ENCODE data around the gene PPP2R3A.
A peak's percentile ranks its signal among the peaks of the same experiment; 100 is the strongest.

PPP2R3A gene

DNA sequence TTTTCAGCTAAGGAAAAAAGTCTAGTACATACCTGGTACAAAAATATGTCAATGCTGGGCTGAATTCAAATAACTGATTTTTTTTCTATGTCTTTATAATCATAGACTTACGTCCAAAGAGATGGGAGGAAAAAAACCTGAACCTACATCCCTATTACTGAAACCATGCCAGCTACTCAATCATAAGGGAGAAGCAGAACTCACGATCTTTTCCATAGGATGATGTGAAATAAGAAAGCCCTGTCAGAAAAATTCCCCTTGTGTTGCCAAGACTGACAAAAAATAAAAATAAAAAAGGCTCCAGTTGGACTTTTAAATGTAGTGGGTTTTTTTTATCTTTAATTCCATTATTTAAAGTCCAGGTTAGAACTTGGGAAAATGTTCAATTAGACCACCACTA, 227.3 kb downstream of the PPP2R3A start:
- TF ChIP-seq, protein P1, sequence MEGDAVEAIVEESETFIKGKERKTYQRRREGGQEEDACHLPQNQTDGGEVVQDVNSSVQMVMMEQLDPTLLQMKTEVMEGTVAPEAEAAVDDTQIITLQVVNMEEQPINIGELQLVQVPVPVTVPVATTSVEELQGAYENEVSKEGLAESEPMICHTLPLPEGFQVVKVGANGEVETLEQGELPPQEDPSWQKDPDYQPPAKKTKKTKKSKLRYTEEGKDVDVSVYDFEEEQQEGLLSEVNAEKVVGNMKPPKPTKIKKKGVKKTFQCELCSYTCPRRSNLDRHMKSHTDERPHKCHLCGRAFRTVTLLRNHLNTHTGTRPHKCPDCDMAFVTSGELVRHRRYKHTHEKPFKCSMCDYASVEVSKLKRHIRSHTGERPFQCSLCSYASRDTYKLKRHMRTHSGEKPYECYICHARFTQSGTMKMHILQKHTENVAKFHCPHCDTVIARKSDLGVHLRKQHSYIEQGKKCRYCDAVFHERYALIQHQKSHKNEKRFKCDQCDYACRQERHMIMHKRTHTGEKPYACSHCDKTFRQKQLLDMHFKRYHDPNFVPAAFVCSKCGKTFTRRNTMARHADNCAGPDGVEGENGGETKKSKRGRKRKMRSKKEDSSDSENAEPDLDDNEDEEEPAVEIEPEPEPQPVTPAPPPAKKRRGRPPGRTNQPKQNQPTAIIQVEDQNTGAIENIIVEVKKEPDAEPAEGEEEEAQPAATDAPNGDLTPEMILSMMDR (IDR thresholded peaks at IDR 0.05; ENCODE audit: low read depth, low read length) = no peak
- DNase-seq (ENCODE audit: low read depth in 2 of 2) = no peak
- H3K4me3 ChIP-seq (replicated peaks in 1 of 2; ENCODE audit: low read depth in 2 of 2, low read length in 2 of 2) = peak overlapping the region; percentile 79 to 87

DNA sequence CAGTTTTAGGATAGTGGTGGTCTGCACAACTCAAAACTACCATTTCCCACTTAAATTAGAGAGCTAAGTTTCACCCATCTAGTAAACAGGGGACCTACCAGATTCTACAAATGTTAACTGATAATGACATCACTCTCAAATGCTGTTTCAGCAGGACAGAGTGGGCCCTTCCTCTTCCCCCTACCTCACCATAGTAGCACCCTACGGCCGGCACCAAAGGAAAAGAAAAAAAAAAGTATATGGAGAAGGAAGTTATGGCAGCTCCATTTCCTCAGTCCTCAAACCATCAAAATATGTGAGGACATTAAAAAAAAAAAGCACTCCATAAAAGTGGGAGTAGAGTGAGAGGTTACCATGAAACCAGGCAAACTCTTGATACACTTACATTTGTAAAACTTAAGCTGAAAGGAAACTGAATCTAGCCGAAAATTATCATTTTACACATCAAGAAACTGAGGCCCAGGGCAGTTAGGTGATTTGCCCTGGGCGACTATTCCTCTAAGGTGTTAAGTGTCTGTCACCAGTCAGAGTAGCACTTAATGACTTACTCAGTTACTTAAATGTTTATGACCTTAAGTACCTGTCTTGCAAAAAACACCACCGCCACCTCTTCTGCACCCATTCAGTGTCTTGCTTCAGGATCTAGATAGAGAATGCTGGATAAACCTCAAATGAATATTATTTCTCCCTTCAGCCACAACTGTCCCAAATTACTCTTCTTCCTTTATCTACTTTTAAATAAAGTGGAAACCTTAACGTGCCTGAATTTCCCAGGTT, 227.9 kb downstream of the PPP2R3A start:
- H3K4me3 ChIP-seq (replicated peaks in 1 of 2; ENCODE audit: low read depth in 2 of 2, low read length in 2 of 2) = peak overlapping the region; percentile 79 to 87
- peak in 1 of 2 donors; percentile 27 for DNase-seq (ENCODE audit: low read depth in 2 of 2)
- TF ChIP-seq, protein P1 (IDR thresholded peaks at IDR 0.05; ENCODE audit: low read depth, low read length) = no peak

DNA sequence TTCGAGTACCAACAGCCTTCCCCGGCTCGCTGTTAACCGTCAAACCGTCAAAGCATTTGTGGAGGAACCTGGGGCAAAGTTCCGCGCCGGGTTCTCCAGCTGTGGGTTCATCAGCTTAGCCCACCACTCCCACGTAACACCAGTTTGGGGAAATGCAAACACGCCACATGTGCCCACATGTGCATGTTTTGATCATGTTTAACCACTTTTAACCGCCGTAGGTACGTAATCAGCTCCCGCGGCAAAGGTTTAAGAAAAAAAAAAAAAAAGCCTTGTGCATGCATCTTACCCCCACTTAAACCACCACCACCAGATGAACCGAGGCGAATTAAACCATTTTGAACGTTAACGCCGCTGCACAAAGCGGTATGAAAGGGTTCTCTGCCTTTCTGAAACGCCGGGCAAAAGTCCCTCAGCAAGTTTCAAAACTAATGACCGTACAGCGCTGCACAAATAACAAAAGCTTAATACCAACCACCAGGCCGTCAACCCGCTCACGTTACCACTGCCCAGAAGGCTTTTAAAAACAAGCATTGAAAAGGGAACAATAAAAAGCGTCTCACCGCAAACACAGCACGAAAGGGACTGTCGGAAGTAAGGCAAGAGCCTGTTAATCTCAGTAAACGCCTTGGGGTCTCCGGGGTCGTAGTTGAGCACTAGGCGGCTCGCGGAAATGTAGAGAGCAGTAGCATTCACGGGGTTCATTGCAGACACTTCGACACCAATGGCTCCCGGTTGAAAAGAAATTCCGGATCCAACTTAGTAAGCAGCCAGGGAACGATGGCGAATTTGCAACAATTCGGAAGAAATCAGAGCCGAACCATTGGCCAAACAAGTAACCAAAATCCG, 229.1 kb downstream of the PPP2R3A start:
- peak; percentile 20 to 38 for DNase-seq (ENCODE audit: low read depth in 2 of 2)
- TF ChIP-seq, protein P1 (IDR thresholded peaks at IDR 0.05; ENCODE audit: low read depth, low read length) = no peak
- peak overlapping the region; percentile 79 to 87 for H3K4me3 ChIP-seq (replicated peaks in 1 of 2; ENCODE audit: low read depth in 2 of 2, low read length in 2 of 2)

DNA sequence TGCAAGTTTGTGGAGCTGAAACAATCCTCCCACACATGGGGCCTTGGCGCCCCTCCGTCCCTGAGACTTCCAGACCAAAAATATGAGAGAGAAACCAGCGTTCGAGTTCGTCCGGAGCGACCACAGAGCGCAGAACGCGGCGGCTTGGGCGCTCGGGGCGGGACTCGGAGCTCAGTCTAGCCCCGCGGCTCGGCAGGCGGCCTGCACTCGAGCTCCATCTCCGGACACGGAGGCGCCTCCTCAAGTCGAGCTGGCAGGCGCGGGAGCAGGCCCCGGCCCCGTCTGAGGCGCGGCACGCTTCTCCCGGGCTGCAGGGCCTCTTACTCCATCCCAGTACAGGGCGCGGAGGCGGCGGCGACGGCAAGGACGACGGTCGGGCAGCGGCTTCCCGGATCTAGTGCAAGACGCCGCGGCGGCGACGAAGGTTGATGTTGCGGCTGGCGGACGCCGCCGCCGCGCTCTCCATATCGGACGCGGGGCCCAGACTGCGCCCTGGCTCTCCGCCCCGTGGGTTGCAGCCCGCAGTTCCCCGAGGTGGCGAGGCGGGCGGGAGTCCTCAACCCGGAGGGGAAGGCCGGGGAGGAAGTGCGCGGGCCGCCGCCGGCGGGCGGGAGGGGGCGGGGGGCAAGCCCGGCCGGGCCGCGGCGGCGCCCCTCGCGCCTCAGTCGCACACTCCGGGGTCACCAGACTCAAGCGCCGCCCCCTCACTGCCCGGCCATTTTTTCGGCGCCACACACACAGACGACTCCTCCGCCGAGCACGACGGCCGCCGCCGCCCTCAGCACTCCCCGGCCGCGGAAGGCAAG, 229.9 kb downstream of the PPP2R3A start:
- peak; percentile 78 to 86 for DNase-seq (ENCODE audit: low read depth in 2 of 2)
- peak overlapping the region; percentile 79 to 87 for H3K4me3 ChIP-seq (replicated peaks in 1 of 2; ENCODE audit: low read depth in 2 of 2, low read length in 2 of 2)
- TF ChIP-seq, protein P1 (IDR thresholded peaks at IDR 0.05; ENCODE audit: low read depth, low read length) = no peak

DNA sequence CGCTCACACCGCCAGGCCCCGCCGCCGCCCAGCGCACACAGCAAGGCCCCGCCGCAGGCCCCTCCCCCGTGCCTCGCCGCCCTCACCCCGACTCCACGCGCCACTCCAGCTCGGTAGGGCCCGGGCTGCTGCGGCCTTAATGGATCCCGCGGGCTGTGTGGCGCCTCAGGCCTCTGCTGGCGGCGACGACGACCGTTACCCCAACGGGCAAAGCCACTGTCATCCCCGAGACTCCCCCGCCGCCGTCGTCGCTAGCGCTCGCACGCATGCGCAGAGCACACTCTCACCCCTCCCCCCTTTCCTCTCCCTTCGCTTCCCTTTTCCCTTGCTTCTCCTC, 230.5 kb downstream of the PPP2R3A start, which contains the start of gene MSL2:
TSS of gene MSL2 (minus strand) at position 272 of the 337 bp plus-strand sequence. CDS start 1,222 bp downstream, outside the sequence.
- H3K4me3 ChIP-seq (replicated peaks in 1 of 2; ENCODE audit: low read depth in 2 of 2, low read length in 2 of 2) = peak within 1 kb of the TSS; percentile 79 to 87
- TF ChIP-seq, protein P1 (IDR thresholded peaks at IDR 0.05; ENCODE audit: low read depth, low read length) = no peak
- DNase-seq (ENCODE audit: low read depth in 2 of 2) = no peak

DNA sequence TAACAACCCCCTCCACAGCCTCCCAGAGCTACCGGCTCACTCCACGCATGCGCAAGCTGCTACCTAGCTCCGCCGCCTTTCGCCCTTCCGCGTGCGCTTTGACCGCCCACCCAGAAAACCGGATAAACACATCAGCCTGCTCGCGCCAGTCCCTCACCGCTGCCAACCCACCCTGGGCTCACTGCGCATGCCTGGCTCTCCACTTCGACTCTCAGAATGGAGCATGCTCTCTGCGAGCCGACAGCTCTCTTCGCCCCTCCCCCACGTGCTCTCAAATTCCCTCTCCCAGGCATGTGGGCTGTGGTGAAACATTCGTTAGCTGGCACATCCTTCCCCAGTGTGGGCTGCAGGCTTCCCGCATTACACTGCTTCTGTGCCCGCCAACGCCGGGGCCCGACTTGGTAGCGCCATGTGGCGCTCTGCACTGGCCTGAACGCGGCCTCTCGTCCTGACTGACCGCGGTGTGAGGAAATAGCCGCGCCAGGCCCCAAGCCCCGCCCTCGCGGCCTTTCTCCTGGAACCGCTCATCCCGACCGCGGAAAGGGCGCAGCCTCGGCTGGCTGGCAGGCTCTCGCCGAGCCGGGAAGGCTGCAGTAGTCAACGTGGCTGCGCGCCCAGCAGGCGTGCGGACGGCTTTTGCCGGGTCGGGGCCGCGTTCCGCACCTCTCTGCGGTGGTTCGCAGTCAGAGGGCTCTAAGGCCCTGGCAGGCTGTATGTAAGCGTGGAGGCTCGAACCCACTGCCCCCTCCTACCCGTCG, 231.1 kb downstream of the PPP2R3A start:
- TF ChIP-seq, protein P1 (IDR thresholded peaks at IDR 0.05; ENCODE audit: low read depth, low read length) = no peak
- peak; percentile 100 for DNase-seq (ENCODE audit: low read depth in 2 of 2)

More for the DNA sequence above, 231.1 kb downstream of the PPP2R3A start:
- peak overlapping the region; percentile 79 to 87 for H3K4me3 ChIP-seq (replicated peaks in 1 of 2; ENCODE audit: low read depth in 2 of 2, low read length in 2 of 2)

Data from cardiac fibroblast (primary cell).